ENCODE results near the gene CARS1. TPM values are rescaled to one million over a fixed set of nuclear protein-coding genes. Genes with fewer than 3 reads are reported as not detected.
A peak's percentile ranks its signal among the peaks of the same experiment; 100 is the strongest.

Gene CARS1
- total RNA-seq, 1 donor from 2014 or later: 39.4 TPM

DNA sequence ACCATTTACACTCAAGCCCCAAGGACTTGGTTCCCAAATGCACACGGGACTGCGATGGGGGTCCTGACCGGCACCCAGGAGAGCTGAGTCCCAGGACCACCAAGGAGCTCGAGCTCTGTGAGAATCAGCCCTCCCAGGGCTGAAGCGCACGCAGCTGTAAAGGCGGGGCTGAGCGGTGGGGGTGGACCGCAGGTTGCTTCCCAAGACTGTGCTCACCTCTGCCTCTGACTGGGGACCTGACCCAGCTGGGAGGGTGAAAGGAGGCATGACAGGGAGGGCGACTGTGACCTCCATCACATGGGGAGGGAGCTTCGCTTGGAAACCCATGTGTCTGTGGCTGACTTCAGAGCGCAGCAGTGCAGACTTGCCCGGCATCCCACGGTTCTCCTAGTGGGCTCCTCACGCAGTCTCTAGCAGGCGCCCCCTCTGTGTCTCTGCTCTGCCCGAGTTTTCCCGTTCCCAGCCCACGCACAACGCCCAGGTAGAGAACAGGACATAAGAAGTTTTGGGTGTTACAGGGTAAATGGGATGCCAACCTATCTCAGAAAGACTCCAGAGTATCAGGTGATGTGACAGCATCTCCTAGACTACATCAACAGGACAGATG lies 49.7 kb downstream of the CARS1 start:
- no peak for ATAC-seq

DNA sequence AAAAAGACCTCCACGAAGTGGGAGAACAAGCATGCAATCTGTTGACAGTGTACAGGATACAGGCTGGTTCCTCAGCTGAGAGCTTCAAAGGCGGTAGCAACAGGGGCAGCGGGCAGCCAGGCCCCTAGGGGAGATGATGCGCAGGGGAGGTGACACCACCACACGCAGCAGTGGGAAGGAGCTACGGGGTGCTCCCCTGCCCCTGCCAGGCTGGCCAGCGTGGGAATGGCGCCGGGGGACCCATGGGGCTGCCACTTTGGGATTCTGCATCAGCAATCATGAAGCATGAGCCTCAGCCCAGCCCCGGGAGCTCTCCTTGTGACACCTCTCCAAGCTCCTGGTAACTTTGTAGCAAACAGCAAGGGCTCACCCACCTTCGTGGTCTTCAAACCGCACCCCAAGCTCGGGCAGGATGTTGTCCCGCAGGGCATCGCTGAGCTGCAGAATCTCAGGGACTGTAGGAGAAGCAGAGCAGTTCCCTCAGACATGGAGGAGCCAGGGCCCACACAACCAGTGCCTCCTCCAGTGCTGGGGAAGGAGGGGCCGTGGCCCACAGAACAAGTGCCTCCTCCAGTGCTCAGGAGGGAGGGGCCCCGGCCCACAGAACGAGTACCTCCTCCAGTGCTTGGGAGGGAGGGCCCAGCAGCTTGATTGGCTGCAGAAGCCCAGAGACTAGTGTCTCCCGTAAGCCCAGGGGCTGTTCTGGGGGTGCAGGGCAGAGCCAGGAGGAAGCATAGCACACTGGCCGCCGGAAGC lies 50.5 kb downstream of the CARS1 start:
- peak; percentile 13 for ATAC-seq

DNA sequence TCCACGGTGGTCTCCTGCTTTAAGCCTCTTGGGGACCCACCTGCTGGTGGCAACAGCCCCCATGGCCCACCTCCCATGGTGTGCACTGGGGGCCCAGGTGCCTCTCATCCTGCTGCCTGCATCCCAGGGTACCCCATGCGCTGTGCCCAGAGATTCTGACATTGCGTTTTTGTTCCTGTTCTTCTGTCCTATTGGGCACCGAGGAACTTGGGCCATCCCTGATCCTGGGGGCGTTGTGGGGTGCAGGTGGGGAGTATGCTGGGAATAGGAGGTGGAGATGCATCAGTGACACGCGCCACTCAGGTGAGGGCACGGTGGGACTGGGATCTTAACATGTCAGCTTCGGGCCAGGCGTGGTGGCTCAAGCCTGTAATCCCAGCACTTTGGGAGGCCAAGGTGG lies 52.7 kb downstream of the CARS1 start:
- no peak for ATAC-seq

DNA sequence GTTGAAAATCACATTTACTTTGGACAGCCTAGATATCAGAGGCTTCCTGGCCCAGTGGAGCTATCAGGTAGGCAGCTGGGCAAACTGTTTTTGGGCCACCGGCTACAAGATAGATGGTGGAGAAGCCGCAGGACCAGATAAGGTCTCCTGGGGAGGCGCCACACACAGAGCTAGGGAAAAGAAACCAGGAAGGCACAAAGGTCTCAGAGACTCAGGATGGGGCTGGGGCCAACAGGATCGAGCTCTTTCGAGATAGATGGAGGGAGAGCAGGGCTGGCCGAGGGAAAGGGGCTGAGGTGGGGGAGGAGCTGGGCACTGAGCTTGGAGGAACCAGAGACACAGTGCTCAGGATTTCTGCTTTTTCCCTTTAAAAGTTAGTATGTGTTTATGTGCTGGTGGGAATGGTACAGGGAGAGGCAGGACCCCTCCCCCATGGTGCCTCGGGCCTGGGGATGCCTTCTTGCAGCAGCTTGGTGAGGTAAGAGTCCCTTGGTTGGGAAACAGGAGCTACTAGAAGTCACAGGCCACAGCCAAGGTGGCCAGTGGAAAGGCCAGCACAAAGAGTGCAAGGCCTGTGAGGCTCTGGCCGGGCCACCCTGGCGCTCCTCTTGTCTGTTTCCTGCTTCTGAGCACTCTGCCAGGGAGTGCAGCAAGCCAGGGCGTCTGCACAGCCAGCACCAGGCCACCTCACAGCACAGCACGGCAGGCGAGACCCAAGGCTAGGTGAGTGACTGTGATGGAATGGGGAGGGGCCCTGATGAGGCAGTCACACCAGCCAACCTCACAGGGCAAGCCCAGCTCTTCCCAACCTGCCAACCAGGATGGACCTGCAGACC lies 53.6 kb downstream of the CARS1 start:
- peak; percentile 90 for ATAC-seq

DNA sequence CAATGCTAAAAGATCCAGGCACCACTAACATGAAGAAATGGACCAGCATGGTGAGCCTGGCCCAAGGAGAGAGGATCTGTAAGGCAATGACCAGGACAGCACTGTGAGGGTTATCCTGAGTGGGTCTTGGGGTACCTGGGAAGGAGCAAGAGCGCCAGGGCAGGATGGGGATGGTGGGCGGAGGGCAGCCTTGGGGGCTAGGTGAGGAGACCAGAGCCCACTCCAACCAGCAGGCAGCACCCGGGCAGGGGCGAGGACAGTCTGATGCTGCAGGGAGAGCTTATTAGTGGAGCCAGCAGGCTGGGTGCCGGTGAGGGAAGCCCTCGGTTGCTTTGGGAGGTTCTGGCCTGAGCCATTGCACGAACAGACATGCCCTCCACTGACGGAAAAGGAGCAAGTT lies 54.4 kb downstream of the CARS1 start:
- ATAC-seq: no peak

DNA sequence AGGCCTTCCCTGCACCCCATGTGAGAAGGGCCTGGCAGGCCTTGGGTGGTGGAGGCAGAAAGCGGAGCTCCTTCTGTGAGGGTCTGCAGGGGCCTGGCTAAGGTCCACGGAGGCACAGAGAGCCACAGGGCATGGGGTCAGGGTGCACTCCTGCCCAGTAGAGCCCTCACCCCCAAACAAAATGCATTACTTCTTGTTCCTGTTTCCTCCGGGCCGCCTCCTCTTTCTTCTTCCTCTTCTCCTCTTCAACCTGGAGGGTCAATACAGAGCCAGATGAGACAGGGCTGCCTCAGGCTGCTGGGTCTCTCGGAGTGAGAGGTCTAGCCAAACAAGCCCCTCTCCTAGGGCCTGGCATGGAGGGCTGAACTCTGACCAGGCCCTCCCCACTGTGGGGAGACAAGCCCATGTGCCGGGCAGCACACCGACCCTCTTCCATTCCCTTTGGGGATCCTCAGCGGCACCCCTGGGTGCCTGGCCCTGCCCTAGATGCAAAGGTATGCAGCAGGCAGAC lies 54.8 kb downstream of the CARS1 start:
- ATAC-seq: no peak

DNA sequence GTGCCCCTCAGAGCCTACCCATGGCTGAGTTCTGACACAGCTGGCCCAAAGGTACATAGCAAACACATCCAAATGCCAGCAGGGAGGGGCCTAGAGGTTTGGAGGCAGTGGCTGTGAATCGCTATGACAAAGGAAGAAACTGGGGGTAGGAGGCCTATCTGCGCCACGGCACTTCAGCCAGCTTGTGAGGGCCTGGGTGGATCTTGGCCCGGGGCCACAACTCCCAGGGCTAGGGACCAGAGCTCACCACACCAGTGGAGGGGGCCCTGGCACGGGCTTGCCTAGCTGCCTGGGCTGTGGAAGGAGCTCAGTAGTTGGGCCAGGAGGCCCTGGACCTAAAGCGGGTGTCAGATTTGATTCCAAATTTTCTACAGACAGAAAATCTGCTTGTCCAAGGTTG lies 55.7 kb downstream of the CARS1 start:
- no peak for ATAC-seq

DNA sequence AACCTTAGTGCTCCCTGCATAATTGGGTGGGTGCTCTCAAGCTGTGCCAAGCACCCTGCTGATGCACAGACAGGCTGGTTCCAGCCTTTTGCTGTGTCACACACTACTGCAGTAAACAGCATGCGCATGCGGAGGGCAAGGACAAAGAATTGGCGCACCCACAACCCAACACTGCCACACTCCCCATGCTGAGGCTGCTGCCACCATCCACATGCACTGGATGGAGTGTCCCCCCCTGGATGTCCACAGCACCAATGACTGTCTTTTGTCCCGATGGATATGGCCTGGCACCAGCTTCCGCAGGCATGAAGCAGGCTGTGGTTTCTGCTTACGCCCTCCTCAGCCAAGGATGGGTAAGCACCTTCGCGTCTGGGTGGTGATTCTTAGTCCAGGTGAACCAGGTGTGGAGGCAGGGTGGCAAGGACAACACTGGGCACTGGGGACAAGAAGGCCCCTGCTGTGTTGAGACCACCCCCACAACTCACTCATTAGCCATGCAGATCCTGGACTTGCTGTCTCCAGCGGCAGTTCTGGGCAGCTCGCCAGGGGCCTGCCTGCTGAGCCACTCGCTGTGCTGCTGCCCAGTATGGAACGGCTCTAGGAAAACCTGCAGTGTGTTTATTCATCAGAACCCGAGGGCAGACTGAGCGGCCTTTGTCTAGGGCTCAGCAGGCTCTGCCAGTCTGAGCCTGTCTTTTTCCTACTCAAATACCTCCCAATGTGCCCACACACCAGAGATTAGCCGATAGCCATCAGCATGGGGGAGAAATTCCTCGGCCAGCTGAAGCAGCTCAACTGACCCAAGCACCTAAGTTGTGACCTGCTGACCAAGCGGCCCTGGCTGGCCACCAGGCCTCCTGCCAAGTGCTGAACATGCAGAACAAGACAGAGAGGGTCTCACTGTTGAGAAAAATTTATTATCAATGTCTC lies 56.9 kb downstream of the CARS1 start:
- peak; percentile 79 for ATAC-seq

DNA sequence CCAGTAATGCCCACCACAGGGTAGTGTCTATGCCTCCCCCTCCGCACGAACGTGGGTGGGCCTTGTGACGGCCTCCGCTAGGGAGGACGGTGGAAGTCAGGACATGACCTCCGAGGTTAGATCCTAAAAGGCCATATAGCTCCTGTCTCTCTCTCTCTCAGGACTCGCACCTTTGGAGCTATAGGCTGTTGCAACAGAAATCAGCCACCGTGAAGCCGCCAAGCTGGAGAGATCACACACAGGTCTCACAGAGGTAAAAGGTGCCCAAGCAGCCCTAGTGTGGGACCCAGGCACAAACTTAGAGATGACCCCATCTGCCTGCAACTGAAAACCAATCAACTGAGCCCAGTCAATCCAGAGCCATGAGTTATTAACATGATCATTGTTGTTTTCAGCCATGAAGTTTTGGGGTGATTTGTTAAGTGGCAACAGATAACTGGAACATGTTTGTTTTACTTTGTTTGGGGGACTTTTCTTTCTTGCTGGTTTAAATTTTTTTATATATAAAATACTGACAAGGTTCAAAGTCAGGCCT lies 57.7 kb downstream of the CARS1 start:
- no peak for ATAC-seq

DNA sequence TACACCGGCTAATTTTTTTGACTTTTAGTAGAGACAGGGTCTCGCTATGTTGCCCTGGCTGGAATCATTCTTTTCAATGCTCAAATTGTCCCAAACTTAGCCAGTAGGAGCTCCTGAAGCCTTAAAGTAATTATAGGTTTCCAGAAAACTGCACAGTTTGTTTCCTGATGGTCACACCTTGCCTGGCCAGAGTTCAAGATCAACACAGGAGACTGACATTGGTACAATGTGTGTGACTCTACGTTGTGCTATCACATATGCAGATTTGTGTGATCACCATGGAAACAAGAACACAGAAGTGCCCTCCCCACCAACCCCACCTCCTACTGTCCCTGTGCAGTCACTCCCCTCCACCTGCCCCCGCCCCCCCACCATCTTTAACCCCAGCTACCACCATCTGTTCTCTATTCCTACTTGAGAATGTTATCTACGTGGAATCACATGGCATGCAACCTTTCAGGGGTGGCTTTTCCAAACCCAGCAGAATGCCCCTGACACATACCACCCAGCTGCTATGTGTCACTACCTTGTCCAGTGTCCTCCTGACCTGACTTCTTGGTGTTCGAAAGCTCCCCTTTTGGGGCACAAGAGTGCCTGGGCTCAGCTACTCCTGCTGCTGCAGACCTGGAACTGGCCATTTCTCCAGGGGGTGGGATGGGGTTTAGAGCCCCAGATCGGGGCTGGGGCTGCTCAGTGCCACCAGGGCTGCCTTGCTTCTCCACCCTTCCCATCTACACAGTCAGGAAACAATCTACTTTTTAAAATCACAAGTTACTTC lies 59.0 kb downstream of the CARS1 start:
- no peak for ATAC-seq

DNA sequence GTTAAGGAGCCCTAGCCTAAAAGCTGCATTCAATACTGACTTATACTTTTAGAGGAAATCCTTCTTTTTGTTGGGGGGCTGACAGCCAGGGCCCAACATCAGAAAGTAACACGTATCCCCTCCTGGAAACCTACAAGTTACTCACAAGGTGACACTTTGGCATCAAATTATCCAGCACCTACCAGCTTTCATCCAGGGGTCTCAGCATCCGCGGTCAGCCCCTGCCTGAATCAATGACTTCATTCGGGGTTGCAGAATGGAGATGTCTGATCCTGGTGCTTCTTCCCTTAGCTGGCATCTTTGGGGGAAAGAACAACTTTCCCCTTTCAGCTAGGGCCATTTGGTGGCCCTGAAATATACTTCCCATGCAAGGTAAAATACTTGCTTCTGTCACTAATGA lies 59.8 kb downstream of the CARS1 start:
- no peak for ATAC-seq

DNA sequence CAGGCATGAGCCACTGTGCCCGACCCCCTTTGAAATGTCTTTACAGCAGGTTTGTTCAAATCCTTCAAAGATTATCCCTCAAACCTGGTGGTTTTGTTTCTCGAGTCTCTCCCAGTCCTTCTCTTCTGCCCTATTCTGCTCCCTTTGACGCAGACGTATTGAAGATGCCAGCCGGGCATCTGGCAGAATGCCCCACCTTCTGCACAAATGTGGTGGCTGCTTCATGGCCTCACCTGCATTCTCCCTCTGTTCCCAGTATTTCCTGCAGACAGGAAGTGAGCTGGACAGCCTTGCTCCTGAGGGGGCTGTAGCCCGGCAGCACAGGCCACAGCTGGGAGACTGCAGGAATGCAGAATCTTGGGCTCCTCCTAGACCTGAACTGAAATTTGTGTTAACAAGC lies 60.2 kb downstream of the CARS1 start:
- ATAC-seq: no peak

DNA sequence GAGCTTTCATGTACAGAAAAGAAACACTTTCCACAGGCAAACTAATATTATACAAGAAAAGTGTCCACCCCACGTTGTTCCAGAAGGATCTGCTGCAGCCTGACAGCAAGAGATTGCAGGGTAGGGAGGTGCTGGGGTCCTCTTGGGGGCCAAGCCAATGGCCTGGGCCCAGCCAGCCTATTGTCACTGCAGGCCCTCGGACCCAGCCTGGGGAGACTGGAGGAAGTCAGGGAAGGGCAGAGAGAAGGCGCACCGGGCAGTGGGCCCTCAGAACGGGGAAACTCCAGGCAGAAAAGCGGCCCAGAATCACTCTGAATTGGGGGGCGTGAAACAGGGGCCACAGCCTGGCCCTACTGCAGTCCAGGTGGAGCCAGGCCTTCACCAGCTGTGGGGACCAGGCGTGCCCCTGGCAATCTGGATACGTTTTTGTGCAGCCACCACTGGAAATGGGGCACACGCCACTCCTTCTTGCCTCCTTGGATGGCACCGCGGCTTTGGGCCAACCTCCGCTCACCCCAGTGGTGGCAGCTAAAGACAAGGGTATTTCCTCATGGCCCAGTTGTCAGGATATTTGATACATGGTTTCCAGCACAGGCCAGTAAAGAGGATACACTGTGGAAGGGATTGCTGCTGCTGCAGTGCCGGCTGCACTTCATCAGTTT lies 61.2 kb downstream of the CARS1 start:
- no peak for ATAC-seq

DNA sequence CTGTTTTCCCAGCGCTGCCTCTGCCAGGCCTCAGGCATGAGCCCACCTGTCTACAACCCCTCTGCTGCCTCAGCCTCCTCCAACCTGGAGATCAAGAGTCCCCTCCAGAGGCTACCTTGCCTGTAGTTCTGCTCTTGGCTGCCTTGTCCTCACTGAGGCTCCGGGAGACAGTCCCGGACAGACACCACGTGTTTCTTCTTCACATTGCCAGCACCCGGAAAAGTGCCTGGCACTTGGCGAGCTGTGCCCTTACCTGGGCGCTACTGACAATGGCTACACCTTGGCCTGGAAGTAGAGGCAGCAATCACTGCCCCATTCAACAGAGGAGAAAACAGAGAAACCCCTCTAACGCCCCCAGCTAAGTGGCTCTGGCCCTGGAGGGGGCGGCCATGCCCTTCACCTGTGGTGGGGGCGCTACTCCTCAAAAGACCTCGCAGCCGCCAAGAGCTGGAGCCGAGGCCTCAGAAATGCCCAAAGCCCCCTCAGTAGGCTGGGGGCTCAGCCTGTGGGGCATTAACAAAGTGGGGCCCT lies 62.1 kb downstream of the CARS1 start:
- no peak for ATAC-seq

DNA sequence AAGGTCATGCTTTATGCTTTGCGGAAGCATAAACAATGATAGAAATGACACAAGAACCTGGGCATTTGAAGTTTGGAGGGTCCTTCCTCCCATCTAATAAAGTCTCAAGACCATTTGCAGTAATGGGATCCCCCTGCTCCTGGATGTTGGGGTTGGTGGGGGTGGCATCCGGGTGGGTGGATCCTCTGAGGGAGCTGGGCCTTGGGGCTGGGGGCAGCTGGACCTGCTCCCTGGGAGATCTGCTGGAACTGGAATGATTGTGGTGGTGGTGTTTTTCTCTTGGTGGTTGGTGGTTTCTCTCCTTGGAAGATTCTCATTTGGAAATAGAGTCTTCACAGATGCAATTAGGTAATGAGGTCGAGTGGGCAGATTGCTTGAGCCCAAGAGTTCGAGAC lies 62.9 kb downstream of the CARS1 start:
- no peak for ATAC-seq

DNA sequence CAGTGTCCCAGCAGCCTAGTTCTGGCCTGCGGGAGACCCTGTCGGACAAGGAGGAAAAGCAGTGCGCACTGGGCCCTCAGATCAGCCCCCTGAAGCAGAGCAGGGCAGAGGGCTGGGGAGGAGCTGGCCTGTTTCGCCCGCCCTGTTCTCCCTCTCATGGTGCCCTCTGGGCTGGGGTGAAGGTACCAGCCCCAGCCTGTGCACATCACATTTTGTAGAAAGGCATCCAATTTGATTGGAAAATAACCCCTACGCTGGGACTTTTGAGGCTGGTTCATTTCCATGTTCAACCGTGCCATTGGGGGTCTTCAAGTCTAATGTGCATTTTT lies 64.3 kb downstream of the CARS1 start:
- no peak for ATAC-seq

DNA sequence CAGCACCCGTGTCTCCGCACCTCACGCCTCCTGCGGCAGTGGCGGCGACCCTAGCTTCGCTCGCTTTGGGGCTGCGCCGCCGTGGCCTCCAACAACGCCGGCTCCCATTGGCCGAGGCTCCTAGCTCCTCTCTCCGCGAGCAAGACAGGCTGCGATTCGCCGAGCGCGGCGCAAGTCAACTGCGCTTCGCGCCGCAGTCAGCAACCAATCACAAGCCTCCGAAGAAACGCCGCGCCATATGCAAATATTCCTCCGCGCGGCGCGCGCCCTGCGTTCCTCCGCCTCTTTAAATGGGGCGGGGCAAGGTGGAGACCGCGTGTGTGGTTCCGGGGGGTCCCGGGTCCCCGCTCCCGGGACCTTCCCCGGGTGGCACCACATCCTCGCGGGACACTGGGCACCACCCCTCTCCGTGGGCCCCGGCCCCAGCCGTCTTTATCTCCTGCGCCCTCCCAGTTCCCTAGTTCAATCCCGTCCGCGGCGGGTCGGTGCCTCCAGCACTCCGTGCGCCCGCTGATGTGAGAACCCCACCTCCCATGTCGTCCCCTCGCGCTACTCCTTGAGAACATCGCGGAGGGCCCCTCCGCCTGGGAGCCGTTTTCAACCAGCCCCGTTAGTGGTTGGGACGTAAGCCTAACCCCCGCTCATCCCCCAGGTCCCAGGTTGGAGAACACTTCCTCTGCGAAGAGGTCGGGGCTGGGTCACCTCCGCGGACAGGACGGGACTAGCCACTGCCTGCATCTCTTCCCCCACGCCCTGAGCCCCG lies 64.8 kb downstream of the CARS1 start, which contains the start of gene NAP1L4:
Gene NAP1L4, minus strand, starts transcription at position 96 of the 763 bp plus-strand sequence. CDS start 13,109 bp downstream, outside the sequence.
- ATAC-seq: peak; percentile 91

DNA sequence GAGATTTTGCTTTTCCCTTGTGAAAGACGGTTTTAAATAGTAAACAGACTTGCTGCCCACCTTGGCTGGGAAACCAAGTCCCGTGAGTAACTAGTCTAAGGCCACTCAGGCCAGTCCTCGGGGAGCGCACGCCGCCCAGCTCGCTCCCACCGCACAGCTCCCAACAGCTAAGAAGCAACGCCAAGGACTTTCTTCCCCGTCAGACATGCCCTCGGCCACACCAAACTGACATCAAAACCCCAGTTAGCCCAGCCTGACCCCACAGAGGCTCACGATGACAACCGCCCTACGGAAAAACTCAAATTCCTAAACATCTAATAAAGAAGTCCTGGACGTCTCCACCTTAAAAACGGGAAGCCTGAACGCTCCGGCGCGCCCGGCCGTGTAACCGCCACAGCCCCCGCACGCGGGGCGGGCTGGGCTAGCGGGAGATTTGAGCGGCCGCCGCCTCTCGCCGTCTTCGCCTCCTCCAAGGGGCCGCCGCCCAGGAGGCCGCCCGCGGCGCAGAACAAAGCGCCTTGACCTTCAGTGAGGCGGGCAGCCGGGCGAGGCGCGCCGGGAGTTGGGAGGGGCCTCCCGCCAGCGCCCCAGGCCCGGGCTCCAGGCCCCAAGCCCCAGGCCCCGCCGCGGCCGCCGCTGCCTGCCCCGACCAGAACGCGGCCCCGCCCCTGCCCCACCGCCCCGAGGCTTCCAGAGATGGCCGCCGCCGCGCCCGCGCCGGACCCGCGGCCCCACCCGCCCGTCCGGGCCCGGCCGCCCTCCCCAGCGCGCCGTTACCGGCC lies 65.6 kb downstream of the CARS1 start:
- peak; percentile 67 for ATAC-seq

Data from esophagus mucosa (tissue), 1 donor.